ENCODE results near the gene NACA2. TPM values are rescaled to one million over a fixed set of nuclear protein-coding genes. Genes with fewer than 3 reads are reported as not detected.

Gene NACA2
- total RNA-seq, 1 experiment from 2014 or later = not detected

GRCh38 chr17:61616783-61617182, 25.8 kb upstream of the NACA2 start:
- H3K23me2 ChIP-seq (ENCODE audit: insufficient read length, low read depth, low read length, poor library complexity, severe bottlenecking) = no peaks in the 10 kb centered on the region
- WGBS (ENCODE audit: extremely low coverage, insufficient read length, low lambda C conversion rate) = no CpG with 5 or more reads among the region's 1 CpG
- H3K14ac ChIP-seq (ENCODE audit: insufficient read depth, low read length) = no peak overlapping the region
- no peaks in the 10 kb centered on the region for H3K4me1 ChIP-seq (ENCODE audit: insufficient read depth, low read length)
- no peaks in the 10 kb centered on the region for H4K20me1 ChIP-seq (ENCODE audit: control insufficient read depth, insufficient read depth, insufficient read length)
- H4K91ac ChIP-seq (ENCODE audit: insufficient read length, low read depth, low read length) = no peak overlapping the region
- no peaks in the 10 kb centered on the region for H3K9me3 ChIP-seq (ENCODE audit: control insufficient read depth, low read depth, low read length)
- no peak overlapping the region for H3K23ac ChIP-seq (ENCODE audit: insufficient read length, low read depth, low read length)
- H3T11ph ChIP-seq (ENCODE audit: low read length) = no peak overlapping the region
- no peak overlapping the region for H3K4me2 ChIP-seq (ENCODE audit: insufficient read depth, insufficient read length, low read length)
- Mint-ChIP-seq H3K9me3 (peaks cover 21 to 35% of the 10 kb centered on the region in 2 experiments), H3K27ac (no peak overlapping the region), H3K27me3 (ENCODE audit: low read depth) (no peaks in the 10 kb centered on the region), H3K4me3 (no peak overlapping the region), H3K4me1 (peaks cover 5 to 10% of the 10 kb centered on the region in 2 experiments), H3K36me3 (ENCODE audit: insufficient read depth in 1 of 3, low read depth in 3 of 3) (peaks cover 6 to 28% (median 12%) of the 10 kb centered on the region in 3 experiments)
- H2BK5ac ChIP-seq (ENCODE audit: insufficient read length, low read length) = no peak overlapping the region
- no peaks in the 10 kb centered on the region for H3K27me3 ChIP-seq (ENCODE audit: insufficient read depth, low read length)
- no peak overlapping the region for H2AK5ac ChIP-seq (ENCODE audit: insufficient read length, low read length)
- no peak overlapping the region for H3K56ac ChIP-seq (ENCODE audit: insufficient read length, low read depth, low read length)
- no peaks in the 10 kb centered on the region for H3K79me2 ChIP-seq (ENCODE audit: insufficient read depth, low read length)
- H3K79me1 ChIP-seq (ENCODE audit: insufficient read depth, low read depth, low read length, poor library complexity, severe bottlenecking) = no peaks in the 10 kb centered on the region
- H4K8ac ChIP-seq (replicated peaks; ENCODE audit: insufficient read length, low read depth, low read length) = no peak overlapping the region
- no peak for DNase-seq
- H3K27ac ChIP-seq (ENCODE audit: insufficient read length, low read depth, low read length) = no peak overlapping the region
- H4K5ac ChIP-seq (ENCODE audit: insufficient read length, low read depth, low read length) = no peak overlapping the region
- H2BK12ac ChIP-seq (ENCODE audit: insufficient read length, low read depth, low read length) = no peak overlapping the region
- H2BK120ac ChIP-seq (ENCODE audit: low read depth, low read length, poor library complexity, severe bottlenecking) = no peak overlapping the region
- H2BK15ac ChIP-seq (ENCODE audit: low read depth, low read length) = no peak overlapping the region
- no peak overlapping the region for H3K4ac ChIP-seq (ENCODE audit: low read depth, low read length)
- no peak for TF ChIP-seq CTCF (conservative IDR thresholded peaks at IDR 0.05)
- no peak overlapping the region for H3K18ac ChIP-seq (ENCODE audit: insufficient read length, low read depth, low read length)
- H2AFZ ChIP-seq (ENCODE audit: low read length) = no peak overlapping the region
- no peak overlapping the region for H2BK20ac ChIP-seq (ENCODE audit: low read depth, low read length, poor library complexity, severe bottlenecking)
- no peak overlapping the region for H3K9ac ChIP-seq (ENCODE audit: extremely low read depth, insufficient read length, low read length)
